WTC11 (cell line): Measurements from ENCODE around the gene DCBLD2. TPM values are rescaled to one million over a fixed set of nuclear protein-coding genes. Genes with fewer than 3 reads are reported as not detected.
"Not testable (repeated sequence)": the region's sequence is repeated elsewhere in the genome, so short reads cannot be mapped to it uniquely, and the experiment has no call there.

Experiments
- ATAC-seq: fragments of 200-7000 bp; cut with Tn5 transposase; 2 replicates; pipeline ENCODE4 v1.10.0; 2021; ENCODE audit warnings: mild to moderate bottlenecking, moderate library complexity
- CTCF ChIA-PET: fragments of 300-600 bp; sonication (Branson Sonifier 250); formaldehyde crosslinking; loops from one replicate; lab custom pipeline; 2021; ENCODE audit warnings: antibody characterized with exemption; lab: Charles Lee
- POLR2A ChIA-PET: fragments of 350-600 bp; sonication (Branson Sonifier 250); formaldehyde crosslinking; loops from one replicate; lab custom pipeline; 2021; ENCODE audit warnings: antibody characterized with exemption; lab: Charles Lee
- DNase-seq: peaks from one replicate; pipeline ENCODE4 v3.0.0; 2021; ENCODE audit warnings: low spot score
- H3K27ac Mint-ChIP-seq: 2 replicates; pipeline ENCODE4 v1.8.0; 2021; ENCODE audit warnings: mixed read lengths
- H3K27me3 Mint-ChIP-seq: 2 replicates; pipeline ENCODE4 v1.8.0; 2021; ENCODE audit warnings: low read depth, mild to moderate bottlenecking, moderate library complexity, mixed read lengths
- H3K36me3 Mint-ChIP-seq: 2 replicates; pipeline ENCODE4 v1.8.0; 2021; ENCODE audit warnings: mixed read lengths
- H3K4me1 Mint-ChIP-seq: 2 replicates; pipeline ENCODE4 v1.8.0; 2022; ENCODE audit warnings: mixed read lengths
- H3K4me3 Mint-ChIP-seq: 2 replicates; pipeline ENCODE4 v1.8.0; 2021; ENCODE audit warnings: mild to moderate bottlenecking, moderate library complexity, mixed read lengths
- H3K9me3 Mint-ChIP-seq: 2 replicates; pipeline ENCODE4 v1.8.0; 2021; ENCODE audit warnings: mixed read lengths
- GTF2I ChIP-seq: fragments of 250-450 bp; sonication (Bioruptor Pico); conservative IDR thresholded peaks from 2 replicates; pipeline ENCODE4 v1.4.0; 2021; ENCODE audit warnings: mild to moderate bottlenecking
- JAZF1 ChIP-seq: fragments of 250-450 bp; sonication (Bioruptor Pico); IDR thresholded peaks from 2 replicates; pipeline ENCODE4 v1.9.0; 2021; ENCODE audit warnings: moderate library complexity, mild to moderate bottlenecking, inconsistent platforms
- NFE2L1 ChIP-seq: sonication (generic); formaldehyde crosslinking; IDR thresholded peaks from 2 replicates; pipeline ENCODE4 v1.8.1; 2023; ENCODE audit warnings: missing genetic modification reagents
- NR3C1 ChIP-seq: sonication (generic); formaldehyde crosslinking; conservative IDR thresholded peaks from 2 replicates; pipeline ENCODE4 v1.8.1; 2023; ENCODE audit warnings: low read depth, mild to moderate bottlenecking, missing genetic modification reagents
- SMAD3 ChIP-seq: sonication (generic); formaldehyde crosslinking; IDR thresholded peaks from 2 replicates; pipeline ENCODE4 v1.8.0; 2022; ENCODE audit warnings: missing genetic modification reagents, mild to moderate bottlenecking, borderline replicate concordance
- ZNF121 ChIP-seq: sonication (generic); formaldehyde crosslinking; IDR thresholded peaks from 2 replicates; pipeline ENCODE4 v1.8.0; 2023; ENCODE audit warnings: missing genetic modification reagents
- ZNF416 ChIP-seq: fragments of 250-450 bp; sonication (Bioruptor Pico); IDR thresholded peaks from 2 replicates; pipeline ENCODE4 v1.9.0; 2021; ENCODE audit warnings: mild to moderate bottlenecking, inconsistent platforms
- ZNF423 ChIP-seq: fragments of 250-450 bp; sonication (Bioruptor Pico); IDR thresholded peaks from 2 replicates; pipeline ENCODE4 v2.1.2; 2022; ENCODE audit warnings: mild to moderate bottlenecking, moderate library complexity
- total RNA-seq: library from RNA; stranded (reverse); gene quantifications from 3 replicates; pipeline ENCODE4 v1.2.3, GENCODE V29; 2021
- TF ChIP-seq, protein P1 (sequence below): sonication (generic); formaldehyde crosslinking; IDR thresholded peaks from 2 replicates; pipeline ENCODE4 v1.8.0; 2022; ENCODE audit warnings: missing genetic modification reagents
- TF ChIP-seq, protein P2 (sequence below): sonication (generic); formaldehyde crosslinking; IDR thresholded peaks from 2 replicates; pipeline ENCODE4 v1.8.1; 2023; ENCODE audit warnings: mild to moderate bottlenecking, missing genetic modification reagents, borderline replicate concordance
- TF ChIP-seq, protein P3 (sequence below): fragments of 250-450 bp; sonication (Bioruptor Pico); IDR thresholded peaks from 2 replicates; pipeline ENCODE4 v1.9.0; 2021; ENCODE audit warnings: moderate library complexity, mild to moderate bottlenecking, inconsistent platforms, borderline replicate concordance
- TF ChIP-seq, protein P4 (sequence below): fragments of 200-600 bp; IDR thresholded peaks from 2 replicates; pipeline ENCODE4 v1.8.0; 2022; ENCODE audit warnings: antibody characterized with exemption
- TF ChIP-seq, protein P5 (sequence below): sonication (generic); formaldehyde crosslinking; IDR thresholded peaks from 2 replicates; pipeline ENCODE4 v1.8.1; 2022; ENCODE audit warnings: low read depth, missing genetic modification reagents, borderline replicate concordance
- TF ChIP-seq, protein P6 (sequence below): fragments of 250-450 bp; sonication (Bioruptor Pico); conservative IDR thresholded peaks from 2 replicates; pipeline ENCODE4 v1.9.0; 2021; ENCODE audit warnings: mild to moderate bottlenecking

Gene DCBLD2
- total RNA-seq, 1 experiment from 2014 or later, result 47.9 TPM

DNA sequence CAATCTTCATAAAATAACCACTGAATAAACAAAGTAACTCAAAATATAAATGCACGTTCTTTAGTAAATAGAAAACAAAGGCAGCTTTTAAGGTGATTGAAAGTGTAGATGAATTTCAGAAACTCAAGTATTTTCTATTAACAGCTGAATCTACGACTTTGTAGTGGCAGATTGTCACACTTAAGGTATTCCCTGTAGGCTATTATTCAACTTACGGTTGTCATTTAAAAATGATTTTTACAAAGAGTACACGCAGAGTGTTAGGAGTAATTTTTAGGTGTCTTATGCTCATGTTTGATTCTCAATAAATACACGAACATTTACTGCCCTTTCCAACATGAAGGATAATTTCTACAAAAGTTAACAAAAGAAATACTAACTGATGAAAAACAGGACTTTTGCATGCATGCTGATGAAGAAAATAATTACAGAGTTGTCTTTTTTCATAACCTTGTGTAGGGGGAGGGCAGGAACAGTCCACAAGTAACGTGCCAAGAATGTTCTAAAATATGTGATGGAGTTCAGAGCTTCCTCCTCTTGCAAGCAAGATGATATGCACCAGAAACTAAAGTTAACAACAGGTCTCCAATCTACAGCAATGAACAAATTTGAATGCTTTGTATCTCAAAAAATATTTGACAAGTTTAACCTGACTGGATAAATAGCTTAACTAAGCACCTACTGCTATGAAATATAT lies 16.7 kb downstream of the DCBLD2 start:
- ChIA-PET CTCF (no interaction called here), POLR2A (no interaction called here)
- peak overlapping the region; percentile 20 for H3K4me3 Mint-ChIP-seq
- H3K27ac Mint-ChIP-seq, result peak overlapping the region; percentile 91
- peaks cover 41% of the 10 kb centered on the region; the same call in 1 of the 2 replicates for H3K4me1 Mint-ChIP-seq
- DNase-seq (no peak), ATAC-seq (no peak)
- H3K27me3 Mint-ChIP-seq, result no peaks in the 10 kb centered on the region
- peaks cover 22% of the 10 kb centered on the region for H3K36me3 Mint-ChIP-seq
- H3K9me3 Mint-ChIP-seq, result peaks cover 8% of the 10 kb centered on the region; the same call in 1 of the 2 replicates
- TF ChIP-seq ZNF416, result no peak
- no peak for TF ChIP-seq NR3C1 (CRISPR knock-in tag)
- TF ChIP-seq ZNF423 (CRISPR knock-in tag), result no peak
- no peak for TF ChIP-seq SMAD3 (CRISPR knock-in tag)
- TF ChIP-seq, protein P1, sequence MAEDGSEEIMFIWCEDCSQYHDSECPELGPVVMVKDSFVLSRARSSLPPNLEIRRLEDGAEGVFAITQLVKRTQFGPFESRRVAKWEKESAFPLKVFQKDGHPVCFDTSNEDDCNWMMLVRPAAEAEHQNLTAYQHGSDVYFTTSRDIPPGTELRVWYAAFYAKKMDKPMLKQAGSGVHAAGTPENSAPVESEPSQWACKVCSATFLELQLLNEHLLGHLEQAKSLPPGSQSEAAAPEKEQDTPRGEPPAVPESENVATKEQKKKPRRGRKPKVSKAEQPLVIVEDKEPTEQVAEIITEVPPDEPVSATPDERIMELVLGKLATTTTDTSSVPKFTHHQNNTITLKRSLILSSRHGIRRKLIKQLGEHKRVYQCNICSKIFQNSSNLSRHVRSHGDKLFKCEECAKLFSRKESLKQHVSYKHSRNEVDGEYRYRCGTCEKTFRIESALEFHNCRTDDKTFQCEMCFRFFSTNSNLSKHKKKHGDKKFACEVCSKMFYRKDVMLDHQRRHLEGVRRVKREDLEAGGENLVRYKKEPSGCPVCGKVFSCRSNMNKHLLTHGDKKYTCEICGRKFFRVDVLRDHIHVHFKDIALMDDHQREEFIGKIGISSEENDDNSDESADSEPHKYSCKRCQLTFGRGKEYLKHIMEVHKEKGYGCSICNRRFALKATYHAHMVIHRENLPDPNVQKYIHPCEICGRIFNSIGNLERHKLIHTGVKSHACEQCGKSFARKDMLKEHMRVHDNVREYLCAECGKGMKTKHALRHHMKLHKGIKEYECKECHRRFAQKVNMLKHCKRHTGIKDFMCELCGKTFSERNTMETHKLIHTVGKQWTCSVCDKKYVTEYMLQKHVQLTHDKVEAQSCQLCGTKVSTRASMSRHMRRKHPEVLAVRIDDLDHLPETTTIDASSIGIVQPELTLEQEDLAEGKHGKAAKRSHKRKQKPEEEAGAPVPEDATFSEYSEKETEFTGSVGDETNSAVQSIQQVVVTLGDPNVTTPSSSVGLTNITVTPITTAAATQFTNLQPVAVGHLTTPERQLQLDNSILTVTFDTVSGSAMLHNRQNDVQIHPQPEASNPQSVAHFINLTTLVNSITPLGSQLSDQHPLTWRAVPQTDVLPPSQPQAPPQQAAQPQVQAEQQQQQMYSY (CRISPR knock-in tag), result no peak
- TF ChIP-seq, protein P2, sequence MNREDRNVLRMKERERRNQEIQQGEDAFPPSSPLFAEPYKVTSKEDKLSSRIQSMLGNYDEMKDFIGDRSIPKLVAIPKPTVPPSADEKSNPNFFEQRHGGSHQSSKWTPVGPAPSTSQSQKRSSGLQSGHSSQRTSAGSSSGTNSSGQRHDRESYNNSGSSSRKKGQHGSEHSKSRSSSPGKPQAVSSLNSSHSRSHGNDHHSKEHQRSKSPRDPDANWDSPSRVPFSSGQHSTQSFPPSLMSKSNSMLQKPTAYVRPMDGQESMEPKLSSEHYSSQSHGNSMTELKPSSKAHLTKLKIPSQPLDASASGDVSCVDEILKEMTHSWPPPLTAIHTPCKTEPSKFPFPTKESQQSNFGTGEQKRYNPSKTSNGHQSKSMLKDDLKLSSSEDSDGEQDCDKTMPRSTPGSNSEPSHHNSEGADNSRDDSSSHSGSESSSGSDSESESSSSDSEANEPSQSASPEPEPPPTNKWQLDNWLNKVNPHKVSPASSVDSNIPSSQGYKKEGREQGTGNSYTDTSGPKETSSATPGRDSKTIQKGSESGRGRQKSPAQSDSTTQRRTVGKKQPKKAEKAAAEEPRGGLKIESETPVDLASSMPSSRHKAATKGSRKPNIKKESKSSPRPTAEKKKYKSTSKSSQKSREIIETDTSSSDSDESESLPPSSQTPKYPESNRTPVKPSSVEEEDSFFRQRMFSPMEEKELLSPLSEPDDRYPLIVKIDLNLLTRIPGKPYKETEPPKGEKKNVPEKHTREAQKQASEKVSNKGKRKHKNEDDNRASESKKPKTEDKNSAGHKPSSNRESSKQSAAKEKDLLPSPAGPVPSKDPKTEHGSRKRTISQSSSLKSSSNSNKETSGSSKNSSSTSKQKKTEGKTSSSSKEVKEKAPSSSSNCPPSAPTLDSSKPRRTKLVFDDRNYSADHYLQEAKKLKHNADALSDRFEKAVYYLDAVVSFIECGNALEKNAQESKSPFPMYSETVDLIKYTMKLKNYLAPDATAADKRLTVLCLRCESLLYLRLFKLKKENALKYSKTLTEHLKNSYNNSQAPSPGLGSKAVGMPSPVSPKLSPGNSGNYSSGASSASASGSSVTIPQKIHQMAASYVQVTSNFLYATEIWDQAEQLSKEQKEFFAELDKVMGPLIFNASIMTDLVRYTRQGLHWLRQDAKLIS (CRISPR knock-in tag), result no peak
- TF ChIP-seq NFE2L1 (CRISPR knock-in tag), result no peak
- TF ChIP-seq ZNF121 (CRISPR knock-in tag), result no peak

DNA sequence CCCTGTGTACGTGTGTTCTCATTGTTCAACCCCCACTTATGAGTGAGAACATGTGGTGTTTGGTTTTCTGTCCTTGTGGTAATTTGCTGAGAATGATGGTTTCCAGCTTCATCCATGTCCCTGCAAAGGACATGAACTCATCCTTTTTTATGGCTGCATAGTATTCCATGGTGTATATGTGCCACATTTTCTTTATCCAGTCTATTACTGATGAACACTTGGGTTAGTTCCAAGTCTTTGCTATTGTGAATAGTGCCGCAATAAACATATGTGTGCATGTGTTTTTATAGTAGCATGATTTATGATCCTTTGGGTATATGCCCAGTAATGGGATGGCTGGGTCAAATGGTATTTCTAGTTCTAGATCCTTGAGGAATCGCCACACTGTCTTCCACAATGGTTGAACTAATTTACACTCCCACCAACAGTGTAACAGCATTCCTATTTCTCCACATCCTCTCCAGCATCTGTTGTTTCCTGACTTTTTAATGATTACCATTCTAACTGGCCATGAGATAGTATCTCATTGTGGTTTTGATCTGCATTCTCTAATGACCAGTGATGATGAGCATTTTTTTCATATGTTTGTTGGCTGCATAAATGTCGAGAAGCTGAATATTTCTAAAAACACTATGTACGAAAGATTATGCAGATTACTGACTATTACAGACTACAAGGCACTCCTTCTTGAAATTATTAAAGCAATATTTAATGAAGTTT lies 18.7 kb downstream of the DCBLD2 start:
- Mint-ChIP-seq H3K4me1 (peaks cover 35% of the 10 kb centered on the region; the same call in 1 of the 2 replicates), H3K36me3 (peaks cover 25% of the 10 kb centered on the region), H3K9me3 (peaks cover 11% of the 10 kb centered on the region; the same call in 1 of the 2 replicates)
- DNase-seq, H3K27ac Mint-ChIP-seq, H3K27me3 Mint-ChIP-seq, ATAC-seq, CTCF ChIA-PET, POLR2A ChIA-PET, H3K4me3 Mint-ChIP-seq: not testable (repeated sequence)

DNA sequence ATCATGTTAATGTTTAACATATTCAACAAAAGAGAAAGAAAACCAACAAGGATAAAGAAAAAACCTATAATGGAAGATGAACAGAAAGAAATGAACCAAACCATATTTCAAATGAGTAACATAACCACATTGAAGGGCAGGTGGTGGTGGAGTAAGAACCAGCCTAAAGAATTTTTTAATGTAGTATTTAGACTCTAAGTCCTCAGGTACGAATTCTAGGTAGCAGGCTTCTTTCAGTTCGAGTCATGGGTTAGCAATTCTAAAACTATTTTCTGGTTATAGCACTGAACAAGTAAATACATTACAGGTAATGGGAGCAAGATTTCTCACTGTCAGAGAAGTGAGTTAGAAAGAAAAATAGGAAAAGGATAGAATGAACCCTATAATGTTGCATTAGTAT lies 24.4 kb downstream of the DCBLD2 start:
- H3K27me3 Mint-ChIP-seq, result no peaks in the 10 kb centered on the region
- ChIA-PET CTCF (no interaction called here), POLR2A (no interaction called here)
- no peak overlapping the region for H3K27ac Mint-ChIP-seq
- no peak for ATAC-seq
- H3K4me3 Mint-ChIP-seq, result no peak overlapping the region
- H3K9me3 Mint-ChIP-seq, result 0 out of 2 replicates have a peak, but pooled peaks cover 3% of the 10 kb centered on the region
- no peaks in the 10 kb centered on the region; the same call in 1 of the 2 replicates for H3K4me1 Mint-ChIP-seq
- no peak for DNase-seq
- peaks cover 17% of the 10 kb centered on the region for H3K36me3 Mint-ChIP-seq
- TF ChIP-seq, protein P3, sequence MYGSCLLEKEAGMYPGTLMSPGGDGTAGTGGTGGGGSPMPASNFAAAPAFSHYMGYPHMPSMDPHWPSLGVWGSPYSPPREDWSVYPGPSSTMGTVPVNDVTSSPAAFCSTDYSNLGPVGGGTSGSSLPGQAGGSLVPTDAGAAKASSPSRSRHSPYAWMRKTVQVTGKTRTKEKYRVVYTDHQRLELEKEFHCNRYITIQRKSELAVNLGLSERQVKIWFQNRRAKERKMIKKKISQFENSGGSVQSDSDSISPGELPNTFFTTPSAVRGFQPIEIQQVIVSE (CRISPR knock-in tag), result no peak
- TF ChIP-seq, protein P4, sequence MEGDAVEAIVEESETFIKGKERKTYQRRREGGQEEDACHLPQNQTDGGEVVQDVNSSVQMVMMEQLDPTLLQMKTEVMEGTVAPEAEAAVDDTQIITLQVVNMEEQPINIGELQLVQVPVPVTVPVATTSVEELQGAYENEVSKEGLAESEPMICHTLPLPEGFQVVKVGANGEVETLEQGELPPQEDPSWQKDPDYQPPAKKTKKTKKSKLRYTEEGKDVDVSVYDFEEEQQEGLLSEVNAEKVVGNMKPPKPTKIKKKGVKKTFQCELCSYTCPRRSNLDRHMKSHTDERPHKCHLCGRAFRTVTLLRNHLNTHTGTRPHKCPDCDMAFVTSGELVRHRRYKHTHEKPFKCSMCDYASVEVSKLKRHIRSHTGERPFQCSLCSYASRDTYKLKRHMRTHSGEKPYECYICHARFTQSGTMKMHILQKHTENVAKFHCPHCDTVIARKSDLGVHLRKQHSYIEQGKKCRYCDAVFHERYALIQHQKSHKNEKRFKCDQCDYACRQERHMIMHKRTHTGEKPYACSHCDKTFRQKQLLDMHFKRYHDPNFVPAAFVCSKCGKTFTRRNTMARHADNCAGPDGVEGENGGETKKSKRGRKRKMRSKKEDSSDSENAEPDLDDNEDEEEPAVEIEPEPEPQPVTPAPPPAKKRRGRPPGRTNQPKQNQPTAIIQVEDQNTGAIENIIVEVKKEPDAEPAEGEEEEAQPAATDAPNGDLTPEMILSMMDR, result no peak
- TF ChIP-seq GTF2I (CRISPR knock-in tag), result no peak
- no peak for TF ChIP-seq JAZF1 (CRISPR knock-in tag)
- TF ChIP-seq NR3C1 (CRISPR knock-in tag), result no peak
- TF ChIP-seq, protein P5, sequence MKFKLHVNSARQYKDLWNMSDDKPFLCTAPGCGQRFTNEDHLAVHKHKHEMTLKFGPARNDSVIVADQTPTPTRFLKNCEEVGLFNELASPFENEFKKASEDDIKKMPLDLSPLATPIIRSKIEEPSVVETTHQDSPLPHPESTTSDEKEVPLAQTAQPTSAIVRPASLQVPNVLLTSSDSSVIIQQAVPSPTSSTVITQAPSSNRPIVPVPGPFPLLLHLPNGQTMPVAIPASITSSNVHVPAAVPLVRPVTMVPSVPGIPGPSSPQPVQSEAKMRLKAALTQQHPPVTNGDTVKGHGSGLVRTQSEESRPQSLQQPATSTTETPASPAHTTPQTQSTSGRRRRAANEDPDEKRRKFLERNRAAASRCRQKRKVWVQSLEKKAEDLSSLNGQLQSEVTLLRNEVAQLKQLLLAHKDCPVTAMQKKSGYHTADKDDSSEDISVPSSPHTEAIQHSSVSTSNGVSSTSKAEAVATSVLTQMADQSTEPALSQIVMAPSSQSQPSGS (CRISPR knock-in tag), result no peak
- TF ChIP-seq, protein P6, sequence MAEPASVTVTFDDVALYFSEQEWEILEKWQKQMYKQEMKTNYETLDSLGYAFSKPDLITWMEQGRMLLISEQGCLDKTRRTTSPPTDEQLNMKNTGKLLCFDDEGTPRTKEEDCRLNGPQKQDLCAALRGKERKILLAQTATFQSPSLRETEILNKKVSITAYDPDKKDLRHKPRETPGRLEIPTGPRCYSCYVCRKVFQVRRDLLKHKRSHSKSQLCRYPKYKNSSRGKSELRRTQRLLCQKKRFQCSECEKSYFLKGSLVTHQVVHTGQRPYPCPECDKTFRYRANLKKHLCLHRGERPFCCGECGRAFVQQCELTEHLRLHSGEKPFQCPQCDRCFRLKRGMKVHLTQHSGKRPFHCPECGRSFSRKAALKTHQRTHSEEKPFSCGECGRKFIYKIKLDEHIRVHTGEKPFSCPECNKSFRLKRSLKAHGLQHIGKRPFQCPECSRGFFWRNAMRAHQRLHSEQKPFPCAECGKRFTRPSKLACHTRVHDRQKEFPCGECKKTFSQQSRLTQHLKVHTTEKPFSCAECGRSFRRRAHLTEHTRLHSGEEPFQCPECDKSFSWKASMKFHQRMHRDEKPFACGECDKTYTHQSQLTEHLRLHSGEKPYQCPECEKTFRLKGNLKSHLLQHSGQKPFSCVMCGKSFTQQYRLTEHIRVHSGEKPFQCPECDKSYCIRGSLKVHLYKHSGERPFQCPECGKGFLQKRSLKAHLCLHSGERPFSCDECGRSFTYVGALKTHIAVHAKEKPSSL (CRISPR knock-in tag), result no peak
